ENCODE results near the gene FHOD1. TPM values are rescaled to one million over a fixed set of nuclear protein-coding genes. Genes with fewer than 3 reads are reported as not detected.

The FHOD1 gene
- total RNA-seq, 1 experiment from 2014 or later: 23.2 TPM

GRCh38 chr16:67216612-67217490 lies 30.4 kb downstream of the FHOD1 start:
- Histone ChIP-seq H3K9me3 (replicated peaks) (no peaks in the 10 kb centered on the region), H3K27ac (no peak overlapping the region), H3K4me1 (no peaks in the 10 kb centered on the region), H3K36me3 (0 out of 2 replicates have a peak, but pooled peaks cover 2% of the 10 kb centered on the region), H3K4me3 (no peak overlapping the region), H3K27me3 (no peaks in the 10 kb centered on the region)
- no peak for DNase-seq

DNA sequence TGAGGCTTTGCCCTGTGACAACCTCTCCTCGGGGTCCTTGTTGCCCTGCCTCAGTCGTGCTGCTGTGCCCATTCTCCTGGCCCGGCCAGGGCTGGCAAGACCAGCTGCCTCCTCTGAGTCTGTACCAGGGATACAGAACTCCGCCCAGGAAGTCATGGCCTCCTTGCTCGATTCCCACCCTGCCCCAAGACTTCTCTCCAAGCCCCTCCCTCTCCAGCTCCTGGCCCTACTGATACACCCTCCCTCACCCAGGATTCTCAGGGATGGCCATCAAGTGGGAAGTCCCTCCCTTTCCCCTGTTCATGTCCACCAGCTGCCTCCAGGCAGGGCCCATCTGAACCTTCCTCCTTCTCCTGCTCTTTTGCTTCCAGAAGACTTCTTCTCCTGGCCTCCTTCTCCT lies 31.6 kb downstream of the FHOD1 start:
- no peaks in the 10 kb centered on the region for H3K27me3 ChIP-seq
- DNase-seq: no peak

DNA sequence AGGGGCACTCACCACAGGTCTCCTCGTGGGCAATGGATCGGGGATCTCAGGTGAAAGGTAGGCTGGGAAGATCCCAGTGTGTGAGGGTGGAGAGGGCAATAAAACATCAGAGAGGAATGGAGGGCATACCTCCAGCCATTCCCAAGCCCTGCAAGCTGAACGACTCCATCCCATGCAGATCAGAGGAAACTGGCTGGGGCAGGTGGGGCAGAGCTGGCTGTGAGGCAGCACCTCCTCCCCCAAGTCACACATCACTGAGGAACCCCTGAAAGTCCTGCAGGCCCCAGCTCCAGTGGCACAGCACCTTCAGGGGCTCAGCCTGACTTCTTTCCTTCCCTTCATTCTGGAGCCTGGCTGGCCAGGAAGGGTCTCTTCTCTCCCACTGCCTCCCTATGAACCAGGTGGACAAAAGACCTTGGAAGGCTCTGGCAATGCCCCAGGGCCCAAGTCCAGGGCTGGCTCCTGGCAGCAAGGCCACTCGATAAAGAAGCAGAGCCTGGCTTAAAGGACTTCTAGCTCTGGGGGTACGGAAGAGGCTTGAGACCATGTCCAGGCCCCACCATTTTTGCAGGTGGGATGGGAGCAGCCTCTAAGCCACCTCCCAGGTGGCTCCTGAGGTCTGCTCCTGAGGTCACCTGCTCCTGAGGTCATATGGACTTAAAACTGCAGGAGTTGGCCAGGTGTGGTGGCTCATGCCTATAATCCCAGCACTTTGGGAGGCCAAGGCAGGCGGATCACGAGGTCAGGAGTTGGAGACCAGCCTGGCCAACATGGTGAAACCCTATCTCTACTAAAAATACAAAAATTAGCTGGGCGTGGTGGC lies 33.9 kb downstream of the FHOD1 start:
- H3K4me1 ChIP-seq: peaks cover 5% of the 10 kb centered on the region; the same call in 1 of the 2 replicates
- no peaks in the 10 kb centered on the region for H3K9me3 ChIP-seq (replicated peaks)
- no peaks in the 10 kb centered on the region for H3K27me3 ChIP-seq
- H3K36me3 ChIP-seq: no peaks in the 10 kb centered on the region
- no peak for DNase-seq
- H3K27ac ChIP-seq: no peak overlapping the region
- H3K4me3 ChIP-seq: no peak overlapping the region

More for the DNA sequence above, 31.6 kb downstream of the FHOD1 start:
- H3K4me1 ChIP-seq: no peaks in the 10 kb centered on the region
- no peak overlapping the region for H3K27ac ChIP-seq
- no peaks in the 10 kb centered on the region for H3K9me3 ChIP-seq (replicated peaks)
- H3K36me3 ChIP-seq: 0 out of 2 replicates have a peak, but pooled peaks cover 1% of the 10 kb centered on the region
- no peak overlapping the region for H3K4me3 ChIP-seq

DNA sequence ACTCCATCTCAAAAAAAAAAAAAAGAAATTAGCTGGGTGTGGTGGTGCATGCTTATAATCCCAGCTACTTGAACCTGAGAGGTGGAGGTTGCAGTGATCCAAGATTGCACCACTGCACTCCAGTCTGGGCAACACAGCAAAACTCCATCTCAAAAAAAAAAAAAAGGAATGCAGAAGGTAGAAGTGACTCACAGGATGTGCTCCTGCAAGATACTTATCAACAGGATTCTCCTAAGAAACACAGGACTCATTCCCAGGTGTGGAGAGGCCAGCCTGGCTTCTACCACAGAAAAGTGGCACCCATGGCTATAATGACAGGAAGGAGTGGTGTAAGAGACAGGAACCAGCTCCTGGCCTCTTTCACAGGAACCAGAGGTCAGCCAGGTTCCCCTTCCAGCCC lies 34.5 kb downstream of the FHOD1 start:
- Histone ChIP-seq H3K9me3 (replicated peaks) (no peaks in the 10 kb centered on the region), H3K4me1 (peaks cover 5% of the 10 kb centered on the region; the same call in 1 of the 2 replicates), H3K27ac (no peak overlapping the region), H3K36me3 (no peaks in the 10 kb centered on the region), H3K4me3 (no peak overlapping the region), H3K27me3 (no peaks in the 10 kb centered on the region)
- no peak for DNase-seq

DNA sequence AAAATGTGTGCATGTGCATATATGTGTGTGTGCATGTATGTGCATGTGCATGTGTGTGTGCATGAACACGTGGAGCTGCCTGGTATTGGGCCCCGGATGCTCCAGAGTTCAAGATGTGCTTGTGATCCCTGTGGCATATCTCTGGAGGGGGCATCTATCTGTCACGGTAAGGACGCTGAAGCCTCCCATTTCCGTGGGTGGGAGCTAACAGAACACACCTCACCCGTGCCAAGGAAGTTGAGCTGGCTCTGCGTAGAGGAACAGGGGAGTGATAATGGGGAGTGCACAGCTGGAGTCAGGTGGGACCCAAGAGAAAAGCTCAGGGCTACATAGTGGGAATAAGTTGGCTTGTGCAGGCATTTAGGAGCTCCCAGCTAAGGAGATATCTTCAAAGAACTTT lies 35.6 kb downstream of the FHOD1 start:
- Histone ChIP-seq H3K27me3 (no peaks in the 10 kb centered on the region), H3K9me3 (replicated peaks) (no peaks in the 10 kb centered on the region), H3K36me3 (no peaks in the 10 kb centered on the region), H3K4me3 (no peak overlapping the region), H3K27ac (no peak overlapping the region), H3K4me1 (peaks cover 5% of the 10 kb centered on the region; the same call in 1 of the 2 replicates)
- DNase-seq: no peak

GRCh38 chr16:67210069-67210937 lies 37.0 kb downstream of the FHOD1 start:
- Histone ChIP-seq H3K4me3 (no peak overlapping the region), H3K27me3 (no peaks in the 10 kb centered on the region), H3K27ac (no peak overlapping the region), H3K4me1 (peaks cover 5% of the 10 kb centered on the region; the same call in 1 of the 2 replicates), H3K9me3 (replicated peaks) (no peaks in the 10 kb centered on the region), H3K36me3 (0 out of 2 replicates have a peak, but pooled peaks cover 3% of the 10 kb centered on the region)
- DNase-seq: peak; percentile 51 to 57

- no peak overlapping the region for H3K27ac ChIP-seq
- H3K27me3 ChIP-seq: no peaks in the 10 kb centered on the region
- H3K9me3 ChIP-seq (replicated peaks): no peaks in the 10 kb centered on the region
- peaks cover 5% of the 10 kb centered on the region; the same call in 1 of the 2 replicates for H3K4me1 ChIP-seq
- H3K36me3 ChIP-seq: peaks cover 3% of the 10 kb centered on the region; the same call in 1 of the 2 replicates
- no peak for DNase-seq
- no peak overlapping the region for H3K4me3 ChIP-seq
Observed at GRCh38 chr16:67209565-67209964, 37.7 kb downstream of the FHOD1 start.

- DNase-seq: no peak
- H3K27me3 ChIP-seq: no peaks in the 10 kb centered on the region
- peaks cover 5% of the 10 kb centered on the region; the same call in 1 of the 2 replicates for H3K4me1 ChIP-seq
- H3K9me3 ChIP-seq (replicated peaks): no peaks in the 10 kb centered on the region
- no peak overlapping the region for H3K4me3 ChIP-seq
- H3K27ac ChIP-seq: no peak overlapping the region
- H3K36me3 ChIP-seq: peaks cover 3% of the 10 kb centered on the region; the same call in 1 of the 2 replicates
Observed at GRCh38 chr16:67208154-67208896, 39.0 kb downstream of the FHOD1 start.

DNA sequence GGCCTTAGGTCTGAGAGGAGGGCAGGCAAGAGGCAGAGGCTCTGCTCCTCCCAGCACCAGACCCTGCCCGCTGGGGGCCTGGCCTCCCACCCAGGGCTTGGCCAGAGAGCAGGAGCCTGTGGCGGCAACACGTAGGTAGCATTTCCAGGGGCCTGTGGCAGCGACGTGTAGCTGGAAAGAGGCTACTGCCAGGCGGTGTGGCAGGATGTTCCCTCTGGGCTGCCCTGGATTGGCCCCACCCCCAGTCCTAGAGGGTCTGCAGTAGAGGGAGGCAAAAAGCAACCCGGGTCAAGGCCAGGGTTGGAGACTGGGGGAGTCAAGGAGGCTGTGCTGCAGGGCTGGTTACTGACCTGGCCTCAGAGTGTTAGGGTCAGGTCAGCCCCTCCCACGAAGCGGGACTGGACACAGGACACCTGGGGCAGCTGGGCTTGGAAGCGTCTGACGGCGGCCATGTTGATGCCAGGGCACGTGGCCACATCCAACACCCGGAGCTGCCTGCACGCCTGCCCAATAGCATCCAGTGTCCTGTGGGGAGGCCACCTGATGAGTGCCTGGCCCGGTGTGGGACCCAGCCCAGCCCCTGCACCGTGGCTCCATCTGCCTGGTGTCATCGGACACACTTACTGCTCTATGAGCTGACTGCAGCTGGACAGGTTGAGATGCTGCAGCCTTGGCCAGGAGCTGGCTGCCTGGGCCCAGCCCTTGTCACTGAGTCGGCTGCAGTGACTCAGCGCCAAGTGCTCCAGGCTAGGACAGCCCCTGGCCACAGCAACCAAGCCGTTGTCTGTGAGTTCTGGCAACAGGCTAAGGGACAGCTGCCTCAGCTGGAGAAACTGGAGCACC lies 39.8 kb downstream of the FHOD1 start:
- H3K4me3 ChIP-seq: no peak overlapping the region
- no peak for DNase-seq
- no peaks in the 10 kb centered on the region for H3K27me3 ChIP-seq
- no peaks in the 10 kb centered on the region for H3K9me3 ChIP-seq (replicated peaks)
- peaks cover 5% of the 10 kb centered on the region; the same call in 1 of the 2 replicates for H3K4me1 ChIP-seq
- peaks cover 3% of the 10 kb centered on the region; the same call in 1 of the 2 replicates for H3K36me3 ChIP-seq
- no peak overlapping the region for H3K27ac ChIP-seq

DNA sequence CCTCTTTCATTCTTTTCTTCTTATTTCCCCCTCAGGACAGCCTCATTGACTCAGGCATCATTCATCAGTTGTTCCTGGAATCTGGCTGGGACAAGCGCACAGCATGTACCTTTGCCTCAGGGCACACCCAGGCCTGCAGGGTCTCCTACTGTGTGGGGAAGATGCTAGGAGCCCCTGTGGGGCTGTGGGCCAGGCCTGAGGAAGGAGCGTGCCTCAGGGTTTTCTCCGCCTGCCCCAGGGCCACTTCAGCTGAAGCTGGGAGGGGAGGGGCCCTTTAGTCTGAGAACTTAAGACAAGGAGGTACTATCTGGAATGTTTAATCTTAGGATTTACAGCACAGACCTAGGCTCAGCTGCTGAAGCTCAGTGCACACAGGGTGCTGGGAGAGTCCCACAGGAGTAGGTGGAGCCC lies 40.4 kb downstream of the FHOD1 start:
- Histone ChIP-seq H3K36me3 (peaks cover 8% of the 10 kb centered on the region; the same call in 1 of the 2 replicates), H3K27me3 (no peaks in the 10 kb centered on the region), H3K4me1 (peaks cover 5% of the 10 kb centered on the region; the same call in 1 of the 2 replicates), H3K9me3 (replicated peaks) (no peaks in the 10 kb centered on the region), H3K4me3 (no peak overlapping the region), H3K27ac (no peak overlapping the region)
- DNase-seq: no peak

GRCh38 chr16:67206129-67206837 lies 41.0 kb downstream of the FHOD1 start:
- H3K36me3 ChIP-seq: peaks cover 13% of the 10 kb centered on the region
- H3K9me3 ChIP-seq (replicated peaks): no peaks in the 10 kb centered on the region
- H3K4me3 ChIP-seq: no peak overlapping the region
- H3K4me1 ChIP-seq: peaks cover 5% of the 10 kb centered on the region; the same call in 1 of the 2 replicates
- H3K27me3 ChIP-seq: no peaks in the 10 kb centered on the region
- no peak for DNase-seq
- no peak overlapping the region for H3K27ac ChIP-seq

DNA sequence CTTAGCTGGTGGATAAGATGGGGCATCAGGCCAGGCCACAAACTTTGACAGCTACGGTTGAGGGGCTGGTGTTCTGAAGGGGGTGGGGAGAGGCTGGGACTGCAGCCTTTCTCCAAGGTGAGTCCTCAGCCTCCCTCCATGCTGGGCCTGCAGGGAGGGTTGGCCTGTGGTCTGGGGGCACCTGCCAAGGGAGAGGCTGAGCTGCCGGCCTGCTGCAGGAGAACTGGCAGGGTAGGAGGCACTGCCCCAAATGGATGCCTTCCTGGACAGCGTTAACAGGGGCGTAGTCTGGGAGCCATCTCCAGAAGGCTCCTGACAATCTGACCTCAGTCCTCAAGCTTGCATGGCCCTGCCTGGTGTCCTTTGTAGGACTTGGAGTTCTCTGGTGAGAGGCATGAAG lies 43.2 kb downstream of the FHOD1 start:
- Histone ChIP-seq H3K27ac (no peak overlapping the region), H3K9me3 (replicated peaks) (no peaks in the 10 kb centered on the region), H3K36me3 (peaks cover 24% of the 10 kb centered on the region), H3K4me3 (no peak overlapping the region), H3K27me3 (no peaks in the 10 kb centered on the region), H3K4me1 (no peaks in the 10 kb centered on the region)
- DNase-seq: no peak
